ENCODE results near the gene CDKN1A. TPM values are rescaled to one million over a fixed set of nuclear protein-coding genes. Genes with fewer than 3 reads are reported as not detected.
"Not testable (repeated sequence)": the region's sequence is repeated elsewhere in the genome, so short reads cannot be mapped to it uniquely, and the experiment has no call there.

CDKN1A gene
- total and polyA plus RNA-seq, 5 donors: 38.5 to 68.6 (median 59.4) TPM

DNA sequence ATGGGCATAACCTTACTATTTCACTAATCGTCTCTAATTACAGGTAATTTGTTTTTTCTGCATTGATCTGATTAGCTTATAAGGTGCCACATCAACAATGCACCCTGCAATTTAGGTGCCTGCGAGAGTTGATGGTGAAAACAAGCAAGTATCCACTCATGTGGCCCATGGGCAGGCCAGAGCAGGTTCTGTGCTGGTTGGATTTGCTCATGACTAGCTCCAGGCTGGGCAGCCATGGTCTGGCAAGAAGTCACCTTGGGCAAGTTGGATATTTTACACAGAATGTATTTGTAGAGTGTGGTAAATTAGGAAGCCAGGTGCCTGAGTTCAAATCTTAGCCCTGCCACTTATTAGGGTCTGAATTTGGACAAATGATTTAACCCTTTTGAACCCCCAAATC lies 44.4 kb downstream of the CDKN1A start:
- Histone ChIP-seq H3K27me3 (ENCODE audit: control insufficient read depth, insufficient read depth) (no peaks in the 10 kb centered on the region), H3K4me1 (ENCODE audit: control insufficient read depth, insufficient read depth, low read length) (no peaks in the 10 kb centered on the region), H3K4me3 (ENCODE audit: low read length) (no peak overlapping the region), H3K27ac (ENCODE audit: low read length) (no peak overlapping the region), H3K9me3 (ENCODE audit: control insufficient read depth, low read length) (no peaks in the 10 kb centered on the region)
- intact Hi-C loops (cut with DNase I): no loop called here
- 89% methylated on average over 2 of the region's 2 CpGs for WGBS
- peak in 1 of 3 donors; percentile 10 for DNase-seq
- no peak for ATAC-seq

DNA sequence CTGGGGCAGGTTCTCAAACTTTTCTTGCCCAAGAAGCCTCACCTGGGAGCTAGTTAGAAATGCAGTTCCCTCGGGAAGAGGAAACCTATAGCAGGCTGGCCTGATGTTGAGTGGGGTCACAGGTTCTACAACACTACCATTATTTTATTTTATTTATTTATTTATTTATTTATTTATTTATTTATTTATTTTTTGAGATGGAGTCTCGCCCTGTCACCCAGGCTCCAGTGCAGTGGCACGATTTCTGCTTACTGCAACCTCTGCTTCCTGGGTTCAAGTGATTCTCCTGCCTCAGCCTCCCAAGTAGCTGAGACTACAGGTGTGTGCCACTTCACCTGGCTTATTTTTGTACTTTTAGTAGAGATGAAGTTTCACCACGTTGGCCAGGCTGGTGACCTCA lies 45.5 kb downstream of the CDKN1A start:
- intact Hi-C loops (cut with DNase I); H3K4me1 ChIP-seq (ENCODE audit: control insufficient read depth, insufficient read depth, low read length); H3K27ac ChIP-seq (ENCODE audit: low read length); DNase-seq; H3K27me3 ChIP-seq (ENCODE audit: control insufficient read depth, insufficient read depth); ATAC-seq; H3K4me3 ChIP-seq (ENCODE audit: low read length); H3K9me3 ChIP-seq (ENCODE audit: control insufficient read depth, low read length): not testable (repeated sequence)
- WGBS: 89% methylated on average over 4 of the region's 4 CpGs

- H3K27ac ChIP-seq (ENCODE audit: low read length): no peak overlapping the region
- H3K4me1 ChIP-seq (ENCODE audit: control insufficient read depth, insufficient read depth, low read length): no peaks in the 10 kb centered on the region
- ATAC-seq (peak in 1 of 2 donors; percentile 49), DNase-seq (peak; percentile 71 to 86 (median 78))
- 51% methylated on average over 13 of the region's 13 CpGs for WGBS
- no peaks in the 10 kb centered on the region for H3K9me3 ChIP-seq (ENCODE audit: control insufficient read depth, low read length)
- intact Hi-C loops (cut with DNase I): no loop called here
- no peaks in the 10 kb centered on the region for H3K27me3 ChIP-seq (ENCODE audit: control insufficient read depth, insufficient read depth)
- H3K4me3 ChIP-seq (ENCODE audit: low read length): no peak overlapping the region
Measured at GRCh38 chr6:36724514-36725390, 46.2 kb downstream of the CDKN1A start.

DNA sequence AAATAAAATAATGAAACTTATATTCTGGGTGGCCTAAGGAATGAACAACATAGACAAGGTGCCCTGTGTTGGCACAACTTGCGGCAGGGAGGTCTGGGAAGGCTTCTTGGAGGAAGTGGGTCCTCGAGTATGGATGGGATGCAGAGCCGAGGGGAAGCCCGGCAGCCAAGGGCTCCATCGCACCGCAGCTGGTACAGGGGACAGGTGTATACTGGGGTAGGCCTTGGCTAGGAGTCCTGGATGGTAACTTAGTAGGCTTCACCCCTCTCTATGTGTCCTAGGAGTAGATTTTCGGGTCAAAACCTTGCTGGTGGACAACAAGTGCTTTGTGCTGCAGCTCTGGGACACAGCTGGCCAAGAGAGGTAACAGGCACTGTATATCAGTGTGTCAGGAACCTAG lies 47.1 kb downstream of the CDKN1A start:
- H3K9me3 ChIP-seq (ENCODE audit: control insufficient read depth, low read length): no peaks in the 10 kb centered on the region
- no peak overlapping the region for H3K27ac ChIP-seq (ENCODE audit: low read length)
- no peaks in the 10 kb centered on the region for H3K27me3 ChIP-seq (ENCODE audit: control insufficient read depth, insufficient read depth)
- 88% methylated on average over 7 of the region's 7 CpGs for WGBS
- ATAC-seq: no peak
- DNase-seq: peak in 2 of 3 donors; percentile 14 to 28
- H3K4me1 ChIP-seq (ENCODE audit: control insufficient read depth, insufficient read depth, low read length): no peaks in the 10 kb centered on the region
- intact Hi-C loops (cut with DNase I): no loop called here
- H3K4me3 ChIP-seq (ENCODE audit: low read length): no peak overlapping the region

GRCh38 chr6:36727505-36728021 lies 49.0 kb downstream of the CDKN1A start:
- DNase-seq (peak in 2 of 3 donors; percentile 28 to 44), ATAC-seq (no peak)
- Histone ChIP-seq H3K4me3 (ENCODE audit: low read length) (no peak overlapping the region), H3K27ac (ENCODE audit: low read length) (no peak overlapping the region), H3K9me3 (ENCODE audit: control insufficient read depth, low read length) (no peaks in the 10 kb centered on the region), H3K4me1 (ENCODE audit: control insufficient read depth, insufficient read depth, low read length) (no peaks in the 10 kb centered on the region), H3K27me3 (ENCODE audit: control insufficient read depth, insufficient read depth) (no peaks in the 10 kb centered on the region)
- 91% methylated on average over 7 of the region's 7 CpGs for WGBS
- intact Hi-C loops (cut with DNase I): no loop called here

- 69% methylated on average over 11 of the region's 11 CpGs for WGBS
- Histone ChIP-seq H3K4me1 (ENCODE audit: control insufficient read depth, insufficient read depth, low read length) (no peaks in the 10 kb centered on the region), H3K9me3 (ENCODE audit: control insufficient read depth, low read length) (no peaks in the 10 kb centered on the region), H3K4me3 (ENCODE audit: low read length) (no peak overlapping the region), H3K27me3 (ENCODE audit: control insufficient read depth, insufficient read depth) (no peaks in the 10 kb centered on the region), H3K27ac (ENCODE audit: low read length) (no peak overlapping the region)
- intact Hi-C loops (cut with DNase I): no loop called here
- DNase-seq (peak in 2 of 3 donors; percentile 33 to 35), ATAC-seq (peak in 1 of 2 donors; percentile 8)
Measured at GRCh38 chr6:36728289-36729160, 50.0 kb downstream of the CDKN1A start.

- DNase-seq (no peak), ATAC-seq (no peak)
- 19% methylated on average over 3 of the region's 3 CpGs for WGBS
- Histone ChIP-seq H3K27me3 (ENCODE audit: control insufficient read depth, insufficient read depth) (no peaks in the 10 kb centered on the region), H3K4me1 (ENCODE audit: control insufficient read depth, insufficient read depth, low read length) (no peaks in the 10 kb centered on the region), H3K4me3 (ENCODE audit: low read length) (no peak overlapping the region), H3K27ac (ENCODE audit: low read length) (no peak overlapping the region), H3K9me3 (ENCODE audit: control insufficient read depth, low read length) (no peaks in the 10 kb centered on the region)
- intact Hi-C loops (cut with DNase I): no loop called here
Measured at GRCh38 chr6:36729161-36729524, 50.6 kb downstream of the CDKN1A start.

DNA sequence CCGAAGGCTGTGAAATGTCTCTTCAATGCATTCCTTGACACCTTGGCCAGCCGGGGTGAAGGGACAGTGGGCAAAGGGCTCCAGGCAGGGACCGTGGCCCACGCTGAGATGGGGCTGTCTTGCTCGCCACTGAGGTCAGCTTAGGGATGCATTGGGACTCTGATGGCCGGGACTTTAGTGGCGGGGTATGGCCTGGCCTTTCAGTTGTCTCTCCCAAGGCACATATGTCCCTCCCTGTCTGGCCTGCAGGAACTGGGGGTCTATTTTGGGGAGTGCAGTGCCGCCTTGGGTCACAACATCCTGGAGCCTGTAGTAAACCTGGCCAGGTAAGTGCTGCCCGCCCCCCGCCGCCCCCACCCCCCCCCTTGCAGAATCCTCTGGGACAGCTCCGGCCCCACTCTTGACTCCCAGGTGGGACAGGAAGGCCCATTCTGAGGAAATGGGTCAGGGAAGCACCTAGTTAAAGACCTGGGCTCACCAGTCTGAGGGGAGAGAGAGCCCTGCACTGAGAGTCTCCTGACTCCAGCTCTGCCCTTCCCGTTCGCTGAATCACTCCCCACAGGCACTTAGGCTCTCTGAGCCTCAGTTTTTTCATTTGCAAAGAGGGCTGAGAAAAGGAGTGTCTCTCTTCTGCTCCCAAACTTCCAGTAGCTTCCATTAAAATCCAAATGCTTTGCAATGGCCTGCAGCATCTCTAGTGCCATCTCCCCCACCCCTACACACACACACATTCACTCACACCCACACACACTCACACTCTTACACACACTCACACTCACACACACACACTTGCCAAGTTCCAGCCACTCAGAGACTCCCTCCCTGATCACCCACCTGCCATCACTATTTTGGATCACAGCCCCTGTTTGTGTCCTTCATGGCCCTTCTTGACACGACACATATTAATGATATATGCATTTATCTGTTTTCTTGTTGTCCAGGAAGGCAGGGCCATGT lies 52.2 kb downstream of the CDKN1A start:
- no peaks in the 10 kb centered on the region for H3K4me1 ChIP-seq (ENCODE audit: control insufficient read depth, insufficient read depth, low read length)
- no peak for ATAC-seq
- WGBS: 88% methylated on average over 15 of the region's 15 CpGs
- peak in 2 of 3 donors; percentile 17 to 18 for DNase-seq
- intact Hi-C loops (cut with DNase I): no loop called here
- no peaks in the 10 kb centered on the region for H3K9me3 ChIP-seq (ENCODE audit: control insufficient read depth, low read length)
- H3K27me3 ChIP-seq (ENCODE audit: control insufficient read depth, insufficient read depth): no peaks in the 10 kb centered on the region
- no peak overlapping the region for H3K4me3 ChIP-seq (ENCODE audit: low read length)
- no peak overlapping the region for H3K27ac ChIP-seq (ENCODE audit: low read length)

GRCh38 chr6:36731622-36732310 lies 53.3 kb downstream of the CDKN1A start:
- 91% methylated on average over 12 of the region's 12 CpGs for WGBS
- Histone ChIP-seq H3K4me1 (ENCODE audit: control insufficient read depth, insufficient read depth, low read length) (no peaks in the 10 kb centered on the region), H3K9me3 (ENCODE audit: control insufficient read depth, low read length) (no peaks in the 10 kb centered on the region), H3K27me3 (ENCODE audit: control insufficient read depth, insufficient read depth) (no peaks in the 10 kb centered on the region), H3K27ac (ENCODE audit: low read length) (no peak overlapping the region), H3K4me3 (ENCODE audit: low read length) (no peak overlapping the region)
- ATAC-seq: no peak
- intact Hi-C loops (cut with DNase I): no loop called here
- DNase-seq: peak in 2 of 3 donors; percentile 21 to 27

DNA sequence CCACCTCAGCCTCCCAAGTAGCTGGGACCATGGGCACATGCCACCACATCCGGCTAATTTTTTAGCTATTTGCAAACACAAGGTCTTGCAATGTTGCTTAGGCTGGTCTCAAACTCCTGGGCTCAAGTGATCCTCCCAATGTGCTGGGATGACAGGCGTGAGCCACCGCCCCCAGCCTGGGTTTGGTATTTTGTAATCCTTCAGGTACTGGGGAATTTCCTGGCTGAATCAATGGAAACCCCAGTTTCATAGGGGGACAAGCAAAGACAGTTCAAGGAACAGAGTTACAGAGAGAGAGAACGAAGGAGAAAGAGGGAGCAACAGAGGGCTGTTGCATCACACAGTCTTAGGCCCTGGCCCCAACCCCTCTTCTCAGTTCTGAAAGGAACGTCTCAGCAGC lies 54.8 kb downstream of the CDKN1A start:
- ATAC-seq (no peak), DNase-seq (peak in 1 of 3 donors; percentile 9)
- WGBS: 97% methylated on average over 5 of the region's 5 CpGs
- no peaks in the 10 kb centered on the region for H3K9me3 ChIP-seq (ENCODE audit: control insufficient read depth, low read length)
- intact Hi-C loops (cut with DNase I): no loop called here
- H3K4me3 ChIP-seq (ENCODE audit: low read length): no peak overlapping the region
- H3K4me1 ChIP-seq (ENCODE audit: control insufficient read depth, insufficient read depth, low read length): no peaks in the 10 kb centered on the region
- no peaks in the 10 kb centered on the region for H3K27me3 ChIP-seq (ENCODE audit: control insufficient read depth, insufficient read depth)
- no peak overlapping the region for H3K27ac ChIP-seq (ENCODE audit: low read length)

Measured in right cardiac atrium (tissue), 5 donors.